Renal pelvis (tissue), 4 donors: ENCODE results near the gene GRAP. TPM values are rescaled to one million over a fixed set of nuclear protein-coding genes. Genes with fewer than 3 reads are reported as not detected.

Experiments
- DNase-seq: peaks from one replicate; pipeline ENCODE4 v3.0.0-alpha.2; 2013
- polyA plus RNA-seq, 3 donors: library from polyadenylated mRNA; unstranded; fragments of 120-200 nt; gene quantifications; one replicate each; pipeline ENCODE4 v1.2.1, GENCODE V29; 2013; ENCODE audit not compliant: insufficient read length in 3 of 3

Gene GRAP
- polyA plus RNA-seq, 3 donors = 4.6 to 7.7 (median 6.5) TPM

GRCh38 chr17:19020016-19020415, 26.7 kb downstream of the GRAP start:
- no peak for DNase-seq

- DNase-seq = no peak
Observed at GRCh38 chr17:19019041-19019941, 27.5 kb downstream of the GRAP start.

- no peak for DNase-seq
Observed at GRCh38 chr17:19018600-19018950, 28.2 kb downstream of the GRAP start.

GRCh38 chr17:19017804-19018599, 28.8 kb downstream of the GRAP start:
- no peak for DNase-seq

GRCh38 chr17:19017401-19017800, 29.4 kb downstream of the GRAP start:
- DNase-seq = no peak

- no peak for DNase-seq
Observed at GRCh38 chr17:19016881-19017280, 29.9 kb downstream of the GRAP start.

GRCh38 chr17:19016297-19016696, 30.5 kb downstream of the GRAP start:
- no peak for DNase-seq

- DNase-seq = no peak
Observed at GRCh38 chr17:19015428-19015827, 31.3 kb downstream of the GRAP start.

GRCh38 chr17:19014628-19015215, 32.0 kb downstream of the GRAP start:
- no peak for DNase-seq

- no peak for DNase-seq
Observed at GRCh38 chr17:19013806-19014627, 32.7 kb downstream of the GRAP start.

- no peak for DNase-seq
Observed at GRCh38 chr17:19013226-19013625, 33.5 kb downstream of the GRAP start.

GRCh38 chr17:19012171-19013080, 34.3 kb downstream of the GRAP start:
- DNase-seq = no peak

- no peak for DNase-seq
Observed at GRCh38 chr17:19011581-19011980, 35.2 kb downstream of the GRAP start.

- no peak for DNase-seq
Observed at GRCh38 chr17:19010729-19011505, 35.8 kb downstream of the GRAP start.

- no peak for DNase-seq
Observed at GRCh38 chr17:19009970-19010369, 36.8 kb downstream of the GRAP start.

GRCh38 chr17:19006698-19007097, 40.1 kb downstream of the GRAP start:
- no peak for DNase-seq

- no peak for DNase-seq
Observed at GRCh38 chr17:19005789-19006430, 40.8 kb downstream of the GRAP start.

GRCh38 chr17:19005137-19005773, 41.5 kb downstream of the GRAP start:
- DNase-seq = no peak
